T-helper 22 cell (primary cell): Measurements from ENCODE around the gene ZMPSTE24.

ENCODE experiments used
- DNase-seq: peaks from one replicate; pipeline ENCODE4 v3.0.0-alpha.2; 2020; ENCODE audit warnings: low read depth

ZMPSTE24 gene

DNA sequence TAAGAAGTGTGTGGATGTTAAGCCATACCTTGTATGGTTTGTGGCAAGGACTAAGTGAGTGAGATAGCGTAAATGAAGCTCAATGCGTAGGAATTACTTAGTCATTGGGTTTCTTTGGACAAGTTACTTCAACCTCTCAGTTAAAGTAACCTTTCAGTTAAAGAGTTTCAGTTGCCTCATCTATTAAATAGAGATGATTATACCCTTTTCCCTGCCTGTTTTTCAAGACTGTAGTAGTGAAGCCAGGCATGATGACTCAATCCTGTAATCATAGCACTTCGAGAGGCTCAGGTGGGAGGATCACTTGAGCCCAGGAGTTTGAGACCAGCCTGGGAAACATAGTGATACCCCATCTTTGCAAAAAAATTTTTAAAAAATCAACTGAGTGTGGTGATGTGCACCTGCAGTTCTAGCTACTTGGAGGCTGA lies 6.3 kb downstream of the ZMPSTE24 start:
- no peak for DNase-seq

DNA sequence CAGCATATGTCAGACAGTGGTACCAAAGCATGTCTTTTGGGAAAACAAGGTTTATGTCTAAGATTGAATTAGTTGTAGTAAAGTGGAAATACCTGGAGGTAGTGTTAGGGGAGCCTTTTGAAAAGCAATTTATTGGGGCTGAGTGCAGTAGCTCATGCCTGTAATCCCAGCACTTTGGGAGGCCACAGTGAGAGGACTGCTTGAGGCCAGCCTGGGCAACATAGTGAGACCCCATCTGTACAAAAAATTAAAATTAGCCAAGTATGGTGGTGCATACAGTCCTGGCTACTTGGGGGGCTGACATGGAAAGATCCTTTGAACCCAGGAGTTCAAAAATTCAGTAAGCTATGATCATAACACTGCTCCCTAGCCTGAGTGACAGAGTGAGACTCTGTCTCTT lies 7.3 kb downstream of the ZMPSTE24 start:
- DNase-seq = no peak

DNA sequence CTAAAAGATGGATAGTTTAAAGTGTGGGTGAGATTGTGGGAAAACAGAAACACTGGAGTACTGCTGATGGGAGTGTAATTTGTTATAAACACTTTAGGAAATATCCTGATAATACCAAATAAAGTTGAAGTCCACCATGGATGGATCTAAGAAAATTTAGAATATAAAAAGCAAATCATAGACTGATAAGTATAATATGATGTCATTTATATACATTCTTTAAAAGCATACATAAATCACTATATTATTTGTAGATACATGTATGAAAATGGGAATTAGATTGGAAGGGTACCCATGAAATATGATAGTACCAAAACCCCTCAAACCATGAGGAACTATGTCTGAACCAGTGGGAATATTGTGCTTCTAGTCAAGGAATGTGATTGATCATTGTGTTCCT lies 7.9 kb downstream of the ZMPSTE24 start:
- DNase-seq = no peak

DNA sequence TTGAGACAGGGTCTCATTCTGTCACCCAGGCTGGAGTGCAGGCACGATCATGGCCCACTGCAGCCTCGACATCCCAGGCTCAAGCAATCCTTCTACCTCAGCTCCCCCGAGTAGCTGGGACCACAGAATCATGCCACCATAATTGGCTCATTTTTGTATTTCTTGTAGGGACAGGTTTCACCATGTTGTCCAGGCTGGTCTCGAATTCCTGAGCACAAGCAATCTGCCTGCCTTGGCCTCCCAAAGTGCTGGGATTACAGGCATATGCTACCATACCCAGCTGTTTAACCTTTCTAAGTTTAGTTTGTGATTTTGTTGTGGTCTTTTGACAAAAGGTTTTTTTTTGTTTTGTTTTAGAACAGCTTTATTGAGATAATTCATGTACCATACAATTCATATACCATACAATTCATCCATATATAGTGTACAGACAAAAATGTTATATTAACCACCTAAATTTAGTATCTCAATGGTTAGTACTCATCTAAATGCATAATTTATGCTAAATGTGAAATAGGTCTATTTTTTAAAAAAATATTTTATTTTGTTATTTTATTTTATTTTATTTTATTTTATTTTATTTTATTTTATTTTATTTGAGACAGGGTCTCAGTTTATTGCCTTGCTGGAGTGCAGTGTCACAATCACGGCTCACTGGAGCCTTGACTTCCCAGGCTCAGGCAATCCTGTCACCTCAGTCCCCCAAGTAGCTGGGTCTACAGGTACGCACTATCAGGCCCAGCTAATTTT lies 8.9 kb downstream of the ZMPSTE24 start:
- no peak for DNase-seq

DNA sequence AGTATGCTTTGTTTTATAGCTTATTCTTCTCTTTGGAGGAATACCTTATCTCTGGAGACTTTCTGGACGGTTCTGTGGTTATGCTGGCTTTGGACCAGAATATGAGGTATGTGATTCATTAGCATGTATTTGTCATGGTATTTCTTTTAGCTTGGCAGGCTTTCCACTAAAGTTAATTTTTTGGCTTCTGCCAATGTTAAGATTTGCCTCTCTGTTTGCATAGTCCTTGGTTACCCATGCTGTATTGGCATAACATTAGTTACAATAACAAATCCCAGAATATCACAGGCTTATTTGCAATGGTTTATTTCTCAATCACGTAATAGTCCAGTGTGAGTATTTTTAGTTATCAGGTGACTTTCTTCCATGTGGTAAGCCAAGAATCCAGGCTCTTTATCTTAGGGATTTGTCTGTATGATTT lies 9.7 kb downstream of the ZMPSTE24 start:
- no peak for DNase-seq

DNA sequence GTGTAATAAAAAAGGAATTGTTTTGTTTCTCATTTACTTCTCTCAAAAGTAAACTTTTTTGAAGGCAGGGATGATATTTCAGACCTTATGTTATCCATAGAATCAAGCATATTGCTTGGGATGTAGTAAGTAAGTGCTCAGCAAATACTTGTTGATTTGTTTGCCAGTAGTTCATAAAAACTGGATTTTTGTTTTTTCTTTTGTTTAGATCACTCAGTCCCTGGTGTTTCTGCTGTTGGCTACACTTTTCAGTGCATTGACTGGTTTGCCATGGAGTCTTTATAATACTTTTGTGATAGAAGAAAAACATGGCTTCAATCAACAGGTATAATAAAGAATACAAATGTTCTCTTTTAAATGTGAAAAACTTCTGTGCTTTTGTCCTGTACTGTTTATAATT lies 10.2 kb downstream of the ZMPSTE24 start:
- no peak for DNase-seq

DNA sequence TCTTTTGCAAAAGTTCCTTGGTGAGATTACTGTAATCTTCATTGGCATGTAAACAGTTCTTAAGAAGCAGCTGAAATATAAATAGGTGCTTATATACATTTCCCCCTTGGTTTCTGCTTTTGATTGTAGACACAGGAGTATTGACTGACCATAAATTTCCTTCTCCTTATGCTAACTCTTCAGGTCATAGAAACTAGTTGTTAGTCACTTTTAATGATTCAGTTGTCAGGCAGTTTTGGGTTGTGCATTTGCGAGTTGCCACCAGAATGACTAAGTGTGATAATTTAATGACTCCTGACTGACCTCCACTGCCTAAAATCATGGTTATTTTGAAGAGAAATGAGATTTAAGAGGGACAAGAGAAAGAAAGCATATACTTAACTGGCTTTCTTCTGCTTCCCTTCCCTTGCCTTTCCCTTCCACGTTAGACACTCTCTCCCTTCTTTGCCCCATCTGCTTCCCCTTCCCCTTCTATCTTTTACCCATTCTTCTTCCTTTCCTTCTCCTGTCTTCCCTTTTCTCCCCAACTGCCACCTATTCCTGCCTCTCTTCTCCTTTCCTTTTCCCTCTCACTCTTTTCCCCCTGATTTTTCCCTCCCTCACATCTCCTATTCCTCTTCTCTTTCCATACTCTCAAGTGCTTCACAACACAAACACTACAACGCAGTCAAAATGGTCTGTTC lies 12.3 kb downstream of the ZMPSTE24 start:
- DNase-seq = no peak

DNA sequence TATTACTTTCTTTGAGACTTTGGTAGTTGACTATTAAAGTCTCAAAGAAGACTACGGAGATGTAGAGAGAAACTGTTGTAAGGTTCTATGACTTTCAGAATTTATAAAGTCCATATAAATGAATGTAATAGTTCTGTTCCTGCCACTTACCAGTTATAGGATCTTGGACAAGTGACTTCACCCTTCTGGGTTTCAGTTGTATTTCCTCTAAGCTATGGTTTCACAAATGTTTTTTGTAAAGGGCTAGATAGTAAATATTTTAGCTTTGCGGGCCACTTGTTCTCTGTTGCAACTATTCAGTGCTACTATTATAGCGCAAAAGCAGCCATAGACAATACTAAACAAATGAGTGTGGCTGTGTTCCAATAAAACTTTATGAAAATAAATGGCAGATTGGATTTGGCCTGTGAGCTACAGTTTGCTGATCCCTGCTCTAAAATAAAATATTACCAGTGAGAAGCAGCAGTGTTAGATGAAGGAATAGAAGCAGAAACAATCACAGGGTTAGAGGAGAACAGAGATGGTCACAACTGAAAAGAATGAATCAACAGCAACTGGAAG lies 14.7 kb downstream of the ZMPSTE24 start:
- no peak for DNase-seq

DNA sequence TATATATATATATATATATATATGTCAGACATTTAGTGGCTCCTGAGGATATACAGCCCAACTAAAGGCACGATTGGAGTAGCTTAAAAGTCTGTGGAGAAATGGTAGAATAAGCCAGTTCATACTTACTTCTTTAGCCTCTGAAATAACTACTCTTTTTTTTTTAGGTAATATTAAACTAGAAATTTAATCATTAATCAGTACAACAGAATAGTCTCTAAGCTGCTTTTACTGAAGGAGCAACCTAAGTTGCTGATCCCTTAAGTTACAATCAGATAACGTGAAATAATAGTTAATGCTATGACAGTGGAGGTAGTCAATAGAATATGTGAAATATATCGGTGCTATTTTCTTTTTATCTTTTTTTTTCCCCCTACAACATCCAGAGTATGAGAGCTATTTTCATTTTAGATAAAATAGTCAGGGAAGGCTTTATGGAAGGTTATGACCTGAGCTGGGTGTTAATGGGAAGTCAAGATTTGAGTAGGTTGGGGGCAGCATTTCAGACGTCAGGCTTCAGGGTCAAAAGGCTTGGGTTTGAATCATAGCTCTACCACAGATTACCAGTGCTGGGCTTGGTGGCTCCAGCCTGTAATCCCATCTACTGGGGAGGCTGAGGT lies 15.6 kb downstream of the ZMPSTE24 start:
- DNase-seq = no peak

DNA sequence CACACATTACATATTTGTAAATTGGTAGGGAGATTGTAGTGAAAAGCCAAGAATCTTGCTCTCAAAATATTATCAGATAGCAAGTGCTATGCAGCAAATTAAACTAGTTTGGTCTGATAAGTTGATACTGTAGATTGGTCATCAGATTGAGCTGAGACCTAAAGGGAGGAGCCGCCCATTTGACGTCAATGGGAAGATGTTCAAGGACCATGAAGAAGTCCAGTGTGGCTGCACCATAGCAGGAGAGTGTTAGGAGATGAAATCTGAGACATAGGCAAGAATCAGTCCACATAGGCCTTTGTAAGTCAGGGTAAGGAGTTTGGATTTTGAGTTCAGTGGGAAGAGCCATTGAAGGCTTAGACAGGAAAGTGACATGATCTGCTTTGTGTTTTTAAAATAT lies 16.3 kb downstream of the ZMPSTE24 start:
- DNase-seq = no peak

DNA sequence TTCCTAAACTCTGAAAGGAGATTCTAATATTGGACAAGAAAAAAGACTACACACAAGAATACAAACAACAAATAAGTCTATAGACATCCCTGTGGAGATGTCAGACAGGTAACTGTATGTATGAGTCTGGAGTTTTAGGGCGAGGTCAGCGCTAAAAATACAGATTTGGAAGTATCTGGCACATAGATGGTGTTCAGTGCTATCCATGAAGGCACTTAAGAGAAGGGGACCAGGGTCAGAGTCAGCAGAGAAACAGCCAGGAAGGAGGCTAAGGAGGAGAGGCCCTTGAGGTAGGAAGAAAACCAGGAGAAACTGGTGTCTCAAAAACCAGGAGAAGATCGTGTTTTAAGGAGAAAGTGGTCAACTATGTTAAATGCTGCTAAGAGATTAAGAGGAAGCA lies 18.1 kb downstream of the ZMPSTE24 start:
- DNase-seq = no peak

DNA sequence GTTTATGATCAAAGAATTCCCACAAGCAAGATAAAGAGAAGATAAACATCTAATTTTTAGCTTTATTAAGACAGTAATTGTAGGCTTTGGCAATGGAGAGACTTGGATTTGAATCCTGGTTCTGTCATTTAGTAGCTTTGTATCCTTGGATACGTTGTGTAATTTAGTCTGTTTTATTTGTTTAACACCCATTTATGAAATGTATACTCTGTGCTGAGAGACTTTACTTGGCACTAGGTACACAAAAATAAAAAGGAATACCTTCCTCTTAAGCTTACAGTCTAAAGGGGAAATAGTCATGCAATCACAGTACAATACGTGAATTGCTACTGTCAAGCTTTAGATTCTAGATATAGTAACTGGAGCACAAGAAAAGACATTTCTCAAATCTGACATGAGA lies 23.8 kb downstream of the ZMPSTE24 start:
- DNase-seq = no peak

DNA sequence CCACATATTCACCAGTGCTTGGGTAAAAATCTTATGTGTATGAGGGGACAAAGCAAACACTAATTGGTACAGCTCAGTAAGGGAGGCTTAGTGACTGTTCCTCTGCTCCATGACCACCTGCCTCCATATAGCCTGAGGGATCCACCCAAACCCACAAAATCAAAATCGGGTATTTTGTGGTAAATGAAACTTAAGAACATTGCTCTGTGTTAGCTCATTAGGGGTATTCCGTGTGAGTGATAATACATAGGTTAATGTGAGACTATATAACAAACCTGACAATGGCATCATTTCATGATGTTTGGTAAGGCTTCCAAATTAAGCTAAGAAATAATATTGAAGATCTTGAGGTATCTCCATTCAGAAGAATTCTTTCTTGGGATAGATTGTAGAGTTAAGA lies 33.3 kb downstream of the ZMPSTE24 start:
- no peak for DNase-seq

DNA sequence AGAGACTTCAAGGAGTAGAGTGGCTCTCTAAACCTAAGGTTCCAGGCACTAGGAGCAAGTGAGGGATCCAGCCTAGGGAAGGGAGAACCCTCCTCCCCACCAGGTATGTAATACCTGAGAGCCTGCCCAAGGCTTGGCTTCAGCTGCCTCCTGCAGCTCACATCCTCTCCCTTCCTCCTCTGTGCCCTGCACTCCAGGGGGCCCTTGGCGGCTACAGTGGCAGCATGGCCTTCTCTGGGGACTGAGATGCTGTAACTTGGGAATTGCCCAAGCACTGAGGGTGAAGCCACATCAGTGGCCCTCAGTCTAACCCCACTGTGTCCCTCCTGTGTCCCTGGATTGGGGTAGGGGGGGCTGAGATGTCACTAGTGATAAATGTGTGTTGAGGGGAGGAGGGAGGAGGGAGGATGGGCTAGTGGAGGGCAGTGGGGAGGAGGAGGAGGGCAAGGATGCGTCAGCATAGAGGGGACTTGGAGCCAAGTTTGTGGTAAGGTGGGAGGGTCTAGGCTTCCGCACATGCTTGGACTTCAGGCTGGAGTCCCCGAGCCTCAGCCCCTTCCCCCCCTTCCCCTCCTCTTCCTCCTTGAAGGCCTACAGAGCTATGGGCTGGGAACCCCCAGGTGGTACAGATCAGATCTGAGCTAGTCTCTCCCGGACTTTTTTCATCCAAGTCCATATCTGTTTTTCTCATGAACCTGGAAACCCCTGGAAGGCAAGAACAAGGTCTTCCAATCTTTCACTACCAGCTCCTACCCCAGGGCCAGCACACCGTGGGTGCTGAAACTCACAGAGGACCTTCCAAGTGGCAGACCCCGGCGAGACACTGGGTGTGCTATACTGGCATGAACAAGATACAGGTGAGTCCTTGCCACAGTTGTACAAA lies 41.6 kb downstream of the ZMPSTE24 start:
- DNase-seq = no peak

DNA sequence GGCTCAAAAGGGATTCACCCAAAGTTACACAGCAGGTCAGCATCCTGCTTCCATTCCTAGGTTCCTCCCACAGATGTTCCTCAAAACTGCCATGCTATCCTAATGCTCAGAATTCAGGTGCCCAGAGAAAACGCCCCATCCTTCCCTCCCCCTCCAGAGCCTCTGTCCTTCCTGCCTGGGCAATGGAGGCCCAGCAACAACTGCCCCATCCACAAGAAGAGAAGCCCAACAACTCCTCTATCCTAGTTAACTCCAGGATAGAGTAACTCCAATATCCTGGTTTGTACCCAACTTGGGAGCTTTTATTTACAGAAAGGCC lies 42.2 kb downstream of the ZMPSTE24 start:
- DNase-seq = no peak

DNA sequence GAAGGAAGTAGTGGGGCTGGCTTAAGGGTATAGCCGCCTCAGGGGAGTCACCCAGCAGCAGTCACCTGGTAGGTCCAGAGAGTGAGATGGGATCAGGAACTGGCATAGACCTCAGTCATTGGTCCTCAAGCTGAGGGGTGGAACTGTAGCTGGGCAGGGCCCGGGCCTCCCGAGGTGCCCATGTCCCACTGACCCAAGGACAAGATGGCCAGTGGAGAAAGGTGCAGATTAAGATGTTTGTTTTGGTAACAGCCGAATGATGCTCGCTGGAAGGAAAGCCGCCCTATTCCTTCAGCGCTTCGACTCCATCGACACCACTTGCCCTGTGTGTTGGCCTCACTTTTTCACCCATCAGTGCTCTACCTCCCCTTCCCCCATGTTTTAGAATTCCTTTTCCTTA lies 42.6 kb downstream of the ZMPSTE24 start:
- no peak for DNase-seq

DNA sequence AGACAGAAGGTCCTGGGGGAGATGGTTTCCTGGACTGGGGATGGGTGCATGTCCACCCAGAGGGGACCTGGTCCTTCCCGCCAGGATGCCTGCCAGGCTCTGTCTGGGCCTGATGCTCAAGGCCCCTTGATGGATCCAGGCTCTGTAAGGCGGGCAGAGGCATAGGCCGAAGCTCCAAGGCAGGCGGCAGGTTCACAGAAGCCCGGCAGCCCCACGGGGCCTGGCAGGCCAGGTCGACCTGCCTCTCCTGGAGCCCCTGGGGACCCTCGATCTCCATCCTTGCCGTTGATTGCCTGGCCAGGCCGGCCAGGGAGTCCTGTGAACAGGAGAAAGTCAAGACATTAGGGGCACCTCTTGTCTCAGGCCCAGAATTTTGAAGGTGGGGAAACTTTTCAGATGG lies 43.0 kb downstream of the ZMPSTE24 start:
- no peak for DNase-seq

DNA sequence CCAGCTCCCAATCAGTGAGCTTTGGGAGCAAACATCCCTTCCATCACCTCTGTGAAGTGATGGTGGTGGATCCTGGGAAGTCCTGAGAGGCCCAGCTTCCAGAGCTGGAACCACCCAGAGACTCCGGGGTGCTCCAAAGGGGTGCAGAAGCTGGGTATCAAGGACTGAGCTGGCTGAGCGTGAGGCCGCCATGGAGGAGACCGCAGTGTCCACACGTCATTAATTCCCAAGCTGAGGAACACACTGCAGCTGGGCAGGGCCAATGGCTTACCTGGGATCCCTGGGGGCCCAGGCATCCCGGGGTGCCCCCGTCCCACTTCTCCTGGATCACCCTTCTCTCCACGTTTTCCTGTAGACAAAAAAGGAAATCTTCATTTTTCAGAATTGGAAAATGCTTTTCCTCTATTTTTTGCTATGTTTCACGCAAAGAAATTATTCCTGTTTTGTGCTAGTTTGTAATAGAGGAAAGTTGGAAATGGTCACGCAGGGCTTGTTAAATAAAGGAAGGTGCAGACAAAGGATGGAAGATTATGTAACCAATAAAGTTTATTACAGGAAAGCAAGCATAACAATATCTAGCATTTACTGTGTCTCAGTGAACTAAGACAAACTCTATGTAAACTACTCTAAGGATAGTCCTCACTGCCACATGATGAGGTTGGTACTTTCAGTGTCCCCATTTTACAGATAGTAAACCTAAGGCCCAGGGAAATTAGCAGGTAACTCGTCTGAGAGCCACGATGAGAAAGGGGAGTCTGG lies 43.7 kb downstream of the ZMPSTE24 start:
- no peak for DNase-seq

DNA sequence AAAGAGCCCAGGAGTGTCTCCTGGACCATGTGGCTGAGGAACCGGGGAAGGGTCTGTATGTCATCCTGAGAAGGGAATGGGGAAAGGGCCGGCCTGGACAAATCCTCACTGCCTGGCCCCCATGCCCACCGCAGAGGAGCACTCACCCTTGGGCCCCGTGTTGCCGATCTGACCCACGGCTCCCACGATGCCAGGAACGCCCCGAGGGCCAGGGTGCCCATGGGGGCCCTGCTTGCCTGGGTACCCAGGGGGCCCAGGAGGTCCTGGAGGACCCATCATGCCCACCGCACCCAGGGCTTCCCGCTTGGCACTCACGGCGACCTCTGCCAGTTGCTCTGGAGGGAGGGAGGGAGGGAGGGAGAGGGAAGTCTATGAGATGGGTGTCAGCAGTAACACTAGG lies 44.4 kb downstream of the ZMPSTE24 start:
- no peak for DNase-seq

DNA sequence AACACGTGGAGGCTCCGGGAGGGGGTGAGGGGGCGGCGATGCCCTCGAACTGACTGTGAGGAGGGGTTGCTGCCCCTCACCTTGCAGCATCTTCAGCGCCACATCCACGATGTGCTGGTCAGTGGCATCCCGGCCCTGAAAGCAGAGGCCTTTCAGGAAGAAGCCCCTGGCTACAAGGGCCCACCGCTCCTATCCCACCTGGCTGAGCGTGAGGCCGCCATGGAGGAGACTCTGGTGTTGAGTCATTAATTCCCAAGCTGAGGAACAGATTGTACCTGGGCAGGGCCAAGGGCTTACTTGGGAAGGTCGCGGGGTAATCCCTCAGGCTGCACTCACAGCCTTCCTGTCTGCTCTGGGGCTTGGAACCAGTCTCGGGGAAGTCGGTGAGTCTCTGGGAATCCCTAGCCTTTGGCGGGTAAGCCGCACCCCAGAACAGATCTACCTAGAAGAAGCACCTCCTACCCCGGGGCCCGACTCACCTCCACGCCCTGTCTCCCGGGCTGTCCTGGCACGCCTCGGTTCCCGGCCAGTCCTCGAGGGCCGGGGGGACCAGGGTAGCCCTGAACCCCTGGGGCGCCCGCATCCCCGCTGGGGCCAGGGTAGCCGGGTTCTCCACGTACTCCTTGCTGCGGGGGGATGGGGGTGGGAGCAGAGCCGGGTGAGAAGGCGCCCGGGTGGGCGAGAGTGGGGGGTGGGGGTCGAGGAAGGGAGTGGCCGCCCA lies 45.2 kb downstream of the ZMPSTE24 start:
- DNase-seq = no peak

DNA sequence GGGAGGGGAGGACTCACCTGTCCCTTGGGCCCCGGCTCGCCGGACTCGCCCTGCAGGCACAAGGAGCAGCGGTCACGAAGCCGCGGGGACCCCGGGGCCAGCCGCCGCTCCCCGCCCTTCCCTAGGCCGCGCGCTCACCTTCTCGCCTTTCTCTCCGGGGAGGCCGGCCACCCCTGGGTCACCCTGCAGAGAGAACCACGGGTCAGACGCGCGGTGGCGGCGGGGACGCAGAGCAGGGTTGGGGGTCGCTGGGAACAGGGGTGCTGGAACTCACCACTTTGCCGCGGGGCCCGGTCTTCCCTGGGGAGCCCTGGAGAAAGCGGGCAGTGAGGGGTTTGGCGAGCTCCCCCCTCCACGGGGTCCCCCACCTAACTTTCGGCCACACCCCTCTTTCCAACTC lies 45.8 kb downstream of the ZMPSTE24 start:
- DNase-seq = no peak
